Adipocyte (in vitro differentiated cells): ENCODE results near the gene SORCS2.

ENCODE experiments used
- DNase-seq: peaks from one replicate; pipeline ENCODE4 v3.0.0-alpha.2; 2015; ENCODE audit warnings: low read depth
- H3K27me3 ChIP-seq: replicated peaks from 2 replicates; pipeline ENCODE4 v1.7.0; 2013; ENCODE audit warnings: mild to moderate bottlenecking, low read length, moderate library complexity; ENCODE audit not compliant: control insufficient read depth, insufficient read depth
- H3K36me3 ChIP-seq: 2 replicates; pipeline ENCODE4 v1.7.0; 2013; ENCODE audit warnings: low read length, mild to moderate bottlenecking, moderate library complexity; ENCODE audit not compliant: control insufficient read depth, insufficient read depth, severe bottlenecking
- H3K4me1 ChIP-seq: 2 replicates; pipeline ENCODE4 v1.7.0; 2013; ENCODE audit warnings: mild to moderate bottlenecking, low read length, moderate library complexity; ENCODE audit not compliant: control insufficient read depth, insufficient read depth
- H3K4me3 ChIP-seq: 2 replicates; pipeline ENCODE4 v1.7.0; 2013; ENCODE audit warnings: mild to moderate bottlenecking, low read length, moderate library complexity
- H3K9ac ChIP-seq: 2 replicates; pipeline ENCODE4 v1.7.0; 2013; ENCODE audit warnings: mild to moderate bottlenecking, low read length, moderate library complexity
- H3K9me3 ChIP-seq: 2 replicates; pipeline ENCODE4 v1.7.0; 2013; ENCODE audit warnings: mild to moderate bottlenecking, low read length, moderate library complexity; ENCODE audit not compliant: control insufficient read depth

SORCS2 gene

DNA sequence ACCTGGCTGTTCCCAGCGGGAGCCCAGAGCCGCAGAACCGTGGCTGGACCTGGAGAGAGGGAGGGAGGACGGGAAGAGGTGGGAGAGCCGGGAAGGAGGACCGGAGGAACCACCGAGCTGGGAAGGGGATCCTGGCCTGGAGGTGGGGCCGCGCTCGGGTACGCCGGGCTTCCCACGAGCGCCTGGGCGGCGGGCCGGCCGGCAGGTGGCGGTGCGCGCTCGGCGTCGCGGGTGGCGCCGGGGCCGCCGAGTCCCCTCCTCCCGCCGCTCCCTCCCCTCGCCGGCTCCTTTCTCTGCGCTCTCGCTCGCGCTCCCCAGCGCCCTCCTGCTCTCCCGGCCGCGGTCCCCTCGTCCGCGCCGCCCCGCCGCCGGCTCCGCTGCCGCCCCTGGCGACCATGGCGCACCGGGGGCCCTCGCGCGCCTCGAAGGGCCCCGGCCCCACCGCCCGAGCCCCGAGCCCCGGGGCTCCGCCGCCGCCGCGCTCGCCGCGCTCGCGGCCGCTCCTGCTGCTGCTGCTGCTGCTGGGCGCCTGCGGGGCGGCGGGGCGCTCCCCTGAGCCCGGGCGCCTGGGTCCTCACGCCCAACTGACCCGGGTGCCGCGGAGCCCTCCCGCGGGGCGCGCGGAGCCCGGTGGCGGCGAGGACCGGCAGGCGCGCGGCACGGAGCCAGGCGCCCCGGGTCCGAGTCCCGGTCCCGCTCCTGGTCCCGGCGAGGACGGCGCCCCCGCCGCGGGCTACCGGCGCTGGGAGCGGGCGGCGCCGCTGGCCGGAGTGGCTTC is at the start of gene SORCS2:
TSS of gene SORCS2 (plus strand) at position 287 of the 778 bp plus-strand sequence.
- peaks cover 17% of the 10 kb centered on the region for H3K4me1 ChIP-seq
- no peaks in the 10 kb centered on the region for H3K36me3 ChIP-seq
- H3K9ac ChIP-seq = peak within 1 kb of the TSS; percentile 80
- H3K27me3 ChIP-seq = peaks cover 37% of the 10 kb centered on the region
- H3K4me3 ChIP-seq = peak within 1 kb of the TSS; percentile 84
- H3K9me3 ChIP-seq = no peaks in the 10 kb centered on the region
- DNase-seq = peak; percentile 90

DNA sequence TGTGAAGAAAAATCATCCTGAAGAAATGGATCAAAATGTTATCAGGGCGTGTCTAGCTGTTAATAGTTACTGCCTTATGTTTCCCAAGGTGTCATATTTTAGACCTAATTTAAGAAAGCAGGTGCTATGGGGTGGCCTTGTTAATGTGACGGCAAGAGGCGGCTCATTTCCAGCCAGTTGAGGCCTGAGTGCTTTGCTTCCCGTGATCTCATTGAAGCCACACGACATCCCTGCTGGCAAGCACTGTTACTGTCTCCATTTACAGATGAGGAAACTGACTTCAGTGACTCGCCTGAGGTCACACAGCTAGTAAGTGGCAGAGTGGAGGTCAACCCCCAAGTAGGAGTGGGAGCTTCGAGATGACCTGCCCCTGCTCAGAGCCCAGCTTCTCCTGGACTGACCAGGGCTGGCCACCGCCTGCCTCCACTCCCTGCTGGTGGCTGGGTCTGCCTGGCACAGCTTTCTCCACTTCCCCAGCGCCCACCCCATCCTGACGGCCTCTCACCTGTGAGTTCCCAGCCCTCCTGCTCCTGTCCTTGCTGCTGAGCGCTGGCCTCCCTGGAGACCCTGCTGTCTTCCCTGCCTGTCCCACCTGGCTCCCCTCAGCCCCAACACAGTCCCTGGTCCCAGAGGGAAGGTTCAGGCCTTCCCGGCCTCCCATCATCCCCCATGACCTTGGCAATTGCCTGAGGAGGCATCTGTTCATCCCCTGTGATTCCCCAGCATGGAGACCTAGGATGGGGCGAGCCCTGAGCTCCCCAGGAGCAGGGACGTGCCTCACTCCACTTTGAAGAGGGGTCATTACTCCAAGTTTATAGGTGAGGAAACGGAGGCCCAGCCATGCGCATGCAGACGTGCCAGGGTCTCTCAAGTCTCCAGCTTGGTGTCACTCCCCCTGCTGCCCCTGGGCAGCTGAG is 47.7 kb upstream of the SORCS2 start:
- Histone ChIP-seq H3K4me3 (no peak overlapping the region), H3K9me3 (no peaks in the 10 kb centered on the region), H3K36me3 (no peaks in the 10 kb centered on the region), H3K4me1 (no peaks in the 10 kb centered on the region), H3K27me3 (peaks cover 17% of the 10 kb centered on the region), H3K9ac (no peak overlapping the region)
- DNase-seq = no peak

DNA sequence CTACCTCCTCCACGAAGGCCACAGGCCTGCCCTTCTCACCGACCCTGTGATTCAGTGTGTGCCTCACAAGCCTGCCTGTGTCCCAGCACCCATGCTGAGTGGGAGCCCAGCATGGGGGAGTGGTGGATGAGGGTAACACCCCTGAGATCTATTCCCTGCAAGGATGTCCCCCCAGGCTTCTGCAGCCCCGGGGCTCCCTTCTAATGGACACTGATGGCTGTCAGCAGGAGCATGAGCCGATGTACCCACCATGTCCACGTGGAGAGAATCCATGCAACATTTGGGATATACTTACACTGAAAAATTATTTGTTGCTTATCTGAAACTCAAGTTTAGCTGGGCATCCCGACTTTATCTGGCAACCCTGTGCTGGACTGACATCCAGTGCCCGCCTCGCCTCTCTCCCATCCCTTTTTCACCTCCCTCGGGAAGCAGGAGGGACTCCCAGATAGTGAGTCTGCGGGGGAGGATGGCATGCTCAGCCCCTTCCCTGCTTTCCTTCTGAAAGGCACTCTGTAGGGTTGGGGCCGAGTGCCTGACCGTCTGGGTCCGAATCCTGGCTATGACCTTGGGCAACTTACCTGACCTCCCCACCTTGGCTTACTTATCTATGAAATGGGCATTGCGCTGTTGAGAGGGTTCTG is 46.9 kb upstream of the SORCS2 start:
- no peaks in the 10 kb centered on the region for H3K4me1 ChIP-seq
- no peaks in the 10 kb centered on the region for H3K36me3 ChIP-seq
- peaks cover 20% of the 10 kb centered on the region for H3K27me3 ChIP-seq
- no peak overlapping the region for H3K9ac ChIP-seq
- DNase-seq = no peak
- no peaks in the 10 kb centered on the region for H3K9me3 ChIP-seq
- no peak overlapping the region for H3K4me3 ChIP-seq

DNA sequence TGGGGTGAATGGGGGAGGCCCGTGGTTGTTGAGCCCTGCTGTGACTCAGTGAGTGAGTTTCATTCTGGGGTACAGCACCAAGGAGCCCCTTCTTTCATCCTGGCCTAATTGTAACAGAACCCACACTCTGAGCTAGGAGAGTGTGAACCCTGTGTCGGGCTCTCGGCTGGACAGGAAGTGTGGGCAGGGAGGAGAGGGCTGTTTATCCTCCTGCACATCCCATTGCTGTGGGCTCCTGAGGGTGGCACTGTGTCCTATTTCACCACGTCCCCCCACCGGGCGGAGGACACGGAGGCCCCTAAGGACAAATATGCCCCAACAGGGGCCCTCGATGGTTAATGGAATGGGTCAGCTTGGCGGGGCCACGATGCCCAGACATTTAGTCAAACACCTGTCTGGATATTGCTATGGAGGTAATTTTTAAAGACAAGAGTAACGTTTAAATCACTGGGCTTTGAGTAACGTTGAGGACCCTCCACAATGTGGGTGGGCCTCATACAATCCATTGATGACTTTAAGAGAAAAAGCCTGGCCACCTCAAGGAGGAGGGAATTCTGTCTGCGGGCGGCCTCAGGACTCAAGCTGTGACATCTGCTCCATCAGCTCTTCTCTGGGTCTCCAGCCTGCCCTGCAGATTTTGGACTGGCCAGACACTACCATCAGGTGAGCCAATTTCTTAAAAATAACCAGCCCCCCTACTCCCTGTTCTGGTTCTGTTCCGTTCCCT is 46.1 kb upstream of the SORCS2 start:
- Histone ChIP-seq H3K36me3 (no peaks in the 10 kb centered on the region), H3K27me3 (peaks cover 27% of the 10 kb centered on the region)

DNA sequence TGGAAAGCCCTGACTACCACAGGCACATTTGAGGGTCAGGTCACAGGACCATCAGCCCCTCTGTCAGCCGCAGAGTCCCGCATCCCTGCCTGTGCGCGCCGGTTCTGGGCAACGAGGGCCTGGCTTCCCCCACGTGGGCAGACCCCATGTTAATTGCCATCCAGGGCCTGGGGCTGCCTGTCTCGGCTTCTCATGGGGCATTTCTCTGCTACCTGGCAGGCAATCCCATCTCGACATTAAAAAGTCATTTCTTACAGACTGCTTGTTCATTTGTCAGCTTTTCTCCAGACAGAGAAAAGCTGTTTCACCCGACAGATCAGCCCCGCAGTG is 45.6 kb upstream of the SORCS2 start:
- H3K4me3 ChIP-seq = no peak overlapping the region
- H3K4me1 ChIP-seq = no peaks in the 10 kb centered on the region
- H3K9ac ChIP-seq = no peak overlapping the region
- DNase-seq = no peak
- no peaks in the 10 kb centered on the region for H3K9me3 ChIP-seq
- no peaks in the 10 kb centered on the region for H3K36me3 ChIP-seq
- peaks cover 29% of the 10 kb centered on the region for H3K27me3 ChIP-seq

More for the DNA sequence above, 46.1 kb upstream of the SORCS2 start:
- no peak for DNase-seq
- no peaks in the 10 kb centered on the region for H3K4me1 ChIP-seq
- H3K9ac ChIP-seq = no peak overlapping the region
- no peak overlapping the region for H3K4me3 ChIP-seq
- H3K9me3 ChIP-seq = no peaks in the 10 kb centered on the region

DNA sequence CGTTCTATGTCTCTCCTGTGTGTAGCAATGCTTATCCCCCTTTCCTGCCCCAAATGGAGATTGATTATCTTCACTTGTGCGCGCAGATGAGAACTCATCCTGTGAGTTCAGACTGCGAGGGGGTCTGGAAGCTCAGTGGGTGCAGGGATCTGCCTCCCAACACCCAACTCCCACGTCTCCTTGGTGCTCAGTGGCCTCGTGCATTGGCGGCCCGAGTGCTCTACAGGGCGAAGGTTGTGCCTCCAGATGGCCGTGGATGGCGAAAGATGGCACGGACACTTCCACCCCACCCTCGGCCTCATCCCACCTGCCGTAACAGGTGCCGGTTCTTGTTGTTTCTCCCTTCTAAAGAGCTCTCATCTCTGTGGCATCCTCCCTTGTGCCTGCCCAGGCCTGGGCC is 45.1 kb upstream of the SORCS2 start:
- Histone ChIP-seq H3K27me3 (peaks cover 29% of the 10 kb centered on the region), H3K4me1 (no peaks in the 10 kb centered on the region), H3K9ac (no peak overlapping the region), H3K4me3 (no peak overlapping the region), H3K36me3 (no peaks in the 10 kb centered on the region), H3K9me3 (no peaks in the 10 kb centered on the region)
- no peak for DNase-seq

DNA sequence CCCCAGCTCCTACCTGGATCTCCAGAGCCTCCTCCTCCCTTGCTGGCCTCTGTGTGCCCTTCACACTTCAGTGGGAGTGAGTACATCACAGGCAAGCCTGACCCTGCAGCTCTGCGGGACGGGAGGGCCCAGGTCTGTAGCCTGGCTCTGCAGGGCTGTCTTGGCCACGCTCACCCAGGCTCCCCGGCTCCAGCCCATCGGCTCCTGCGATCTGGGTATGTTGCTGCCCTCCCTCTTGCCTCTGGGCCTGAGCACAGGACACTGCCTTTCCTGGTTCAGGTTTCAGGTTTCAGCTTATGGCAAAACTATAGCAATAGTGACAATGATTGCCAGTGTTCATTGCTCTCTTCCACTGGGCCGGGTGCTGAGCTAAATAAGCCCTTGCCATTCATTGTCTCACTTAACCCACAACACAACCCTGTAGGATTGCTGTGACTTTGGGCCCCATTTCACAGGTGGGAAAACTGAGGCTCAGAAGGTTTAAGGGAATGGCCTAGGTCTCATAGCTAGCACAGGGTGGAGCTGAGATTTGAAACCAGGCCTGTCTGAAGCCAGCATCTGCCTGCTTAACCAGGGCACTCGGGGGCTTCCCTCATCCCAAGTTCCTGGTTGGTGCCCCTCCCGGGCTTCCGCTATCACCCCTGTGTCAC is 44.6 kb upstream of the SORCS2 start:
- H3K27me3 ChIP-seq = peaks cover 31% of the 10 kb centered on the region
- H3K9ac ChIP-seq = no peak overlapping the region
- no peaks in the 10 kb centered on the region for H3K9me3 ChIP-seq
- no peak overlapping the region for H3K4me3 ChIP-seq
- DNase-seq = no peak
- no peaks in the 10 kb centered on the region for H3K4me1 ChIP-seq
- H3K36me3 ChIP-seq = no peaks in the 10 kb centered on the region

DNA sequence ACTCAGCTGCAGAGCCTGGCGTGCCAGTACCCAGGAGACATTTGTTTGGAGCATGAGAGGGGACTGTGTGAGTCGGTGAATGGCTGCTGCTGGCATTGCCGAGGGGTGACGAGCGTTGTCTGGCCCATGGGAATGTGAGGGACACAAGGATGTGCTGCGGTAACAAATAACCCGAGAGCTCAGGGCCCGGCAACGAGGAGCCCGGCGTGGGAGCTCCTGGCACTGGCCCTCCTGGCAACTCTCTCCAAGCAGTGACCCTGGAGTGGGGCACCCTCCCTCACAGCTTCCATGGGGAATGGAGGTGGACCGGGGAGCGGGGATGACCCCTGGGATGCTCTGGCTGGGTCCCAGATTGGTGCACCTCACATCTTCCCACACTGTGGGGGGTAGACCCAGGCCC is 44.0 kb upstream of the SORCS2 start:
- DNase-seq = no peak
- Histone ChIP-seq H3K27me3 (peaks cover 31% of the 10 kb centered on the region), H3K36me3 (no peaks in the 10 kb centered on the region), H3K9me3 (no peaks in the 10 kb centered on the region), H3K4me1 (no peaks in the 10 kb centered on the region), H3K4me3 (no peak overlapping the region), H3K9ac (no peak overlapping the region)

DNA sequence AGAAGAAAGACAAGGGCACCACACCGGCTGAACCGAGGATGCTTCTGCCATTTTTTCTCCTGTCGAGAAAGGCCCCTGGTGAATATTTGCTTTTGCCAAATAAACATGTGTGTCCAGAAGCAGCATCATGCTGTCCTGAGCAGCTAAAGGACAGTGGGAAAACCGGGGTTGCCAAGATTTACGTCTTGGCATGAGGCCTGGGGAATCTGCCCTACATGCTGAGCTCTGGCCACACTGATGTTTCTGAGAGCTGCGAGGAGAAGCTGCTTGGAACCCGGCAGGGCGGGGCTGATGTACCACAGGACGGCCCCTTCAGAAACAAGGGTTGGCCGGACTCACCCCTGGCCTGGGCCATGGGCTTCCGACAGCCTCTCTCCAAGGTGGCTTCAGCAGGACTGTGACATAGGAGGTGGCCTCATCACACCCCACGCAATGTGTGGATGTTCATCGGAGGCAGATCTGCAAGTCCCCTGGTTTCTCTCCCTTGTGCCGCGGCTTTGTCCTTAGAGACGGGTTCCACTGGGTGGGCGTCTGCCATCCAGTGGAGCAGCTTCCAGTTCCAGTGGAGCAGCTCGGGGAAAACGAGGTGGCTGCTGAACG is 42.2 kb upstream of the SORCS2 start:
- no peak overlapping the region for H3K4me3 ChIP-seq
- DNase-seq = no peak
- peaks cover under 1% of the 10 kb centered on the region for H3K4me1 ChIP-seq
- H3K36me3 ChIP-seq = no peaks in the 10 kb centered on the region
- H3K9ac ChIP-seq = no peak overlapping the region
- peaks cover 37% of the 10 kb centered on the region for H3K27me3 ChIP-seq
- H3K9me3 ChIP-seq = no peaks in the 10 kb centered on the region

DNA sequence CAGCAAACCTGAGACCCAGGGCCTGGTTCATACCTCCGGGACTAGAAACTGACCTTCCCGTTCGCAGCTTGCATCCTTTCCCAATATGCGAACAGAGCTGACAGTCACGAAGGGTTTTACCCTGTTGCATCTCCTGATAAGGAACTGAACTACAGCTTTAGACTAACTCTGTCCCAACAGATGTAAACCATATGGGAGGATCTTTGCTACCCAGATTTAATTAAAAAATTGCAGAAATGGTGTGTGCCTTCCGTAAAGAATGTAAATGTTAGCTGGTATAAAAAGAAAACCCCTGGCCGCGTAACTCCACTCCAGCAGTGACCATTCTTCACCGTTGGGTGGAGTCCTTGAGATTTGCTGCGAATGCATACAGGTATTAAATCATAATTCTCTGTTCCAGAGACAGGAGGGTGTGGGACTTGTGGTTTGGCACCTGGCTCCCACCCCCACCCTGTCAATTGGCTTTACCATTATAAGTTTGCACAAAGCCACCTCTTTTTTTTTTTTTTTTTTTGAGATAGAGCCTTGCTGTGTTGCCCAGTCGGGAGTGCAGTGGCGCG is 40.6 kb upstream of the SORCS2 start:
- no peaks in the 10 kb centered on the region for H3K9me3 ChIP-seq
- peaks cover 33% of the 10 kb centered on the region for H3K27me3 ChIP-seq
- no peak overlapping the region for H3K4me3 ChIP-seq
- DNase-seq = peak; percentile 32
- H3K9ac ChIP-seq = no peak overlapping the region
- H3K36me3 ChIP-seq = no peaks in the 10 kb centered on the region
- peaks cover 16% of the 10 kb centered on the region for H3K4me1 ChIP-seq
